PC-3 (cell line): ENCODE measurements around the gene FUT2. TPM values are rescaled to one million over a fixed set of nuclear protein-coding genes. Genes with fewer than 3 reads are reported as not detected.
A peak's percentile ranks its signal among the peaks of the same experiment; 100 is the strongest.
"Not testable (repeated sequence)": the region's sequence is repeated elsewhere in the genome, so short reads cannot be mapped to it uniquely, and the experiment has no call there.

ENCODE experiments used
- ATAC-seq: fragments of 200-7000 bp; cut with Tn5 transposase; 2 replicates; pipeline ENCODE4 v1.9.1; 2020; ENCODE audit warnings: mild to moderate bottlenecking, moderate library complexity
- BruUV-seq: library from RNA; stranded (reverse); fragments of 400-500 nt; replicated peaks from 2 replicates; lab custom pipeline; 2021; lab: Mats Ljungman, UMichigan
- CTCF ChIA-PET: fragments of 300-600 bp; sonication (Branson Sonifier 250); formaldehyde crosslinking; loops from one replicate; lab custom pipeline; 2022; ENCODE audit warnings: antibody characterized with exemption; lab: Charles Lee
- POLR2A ChIA-PET: fragments of 300-600 bp; sonication (Branson Sonifier 250); formaldehyde crosslinking; loops from one replicate; lab custom pipeline; 2022; ENCODE audit warnings: antibody characterized with exemption; ENCODE audit not compliant: unreplicated experiment; lab: Charles Lee
- DNase-seq: peaks from one replicate; pipeline ENCODE4 v3.0.0-alpha.2; 2015
- H2AFZ ChIP-seq: fragments of 300-600 bp; sonication (generic); 2 replicates; pipeline ENCODE4 v1.6.0; 2016; ENCODE audit warnings: antibody characterized with exemption, low read length
- H3F3A ChIP-seq: fragments of 300-600 bp; sonication (generic); one replicate; pipeline ENCODE4 v1.6.0; 2017; ENCODE audit warnings: antibody characterized with exemption, low read length, control low read depth, mild to moderate bottlenecking; ENCODE audit not compliant: unreplicated experiment
- H3K27ac ChIP-seq: fragments of 300-600 bp; sonication (generic); 2 replicates; pipeline ENCODE4 v1.5.1; 2016; ENCODE audit warnings: mild to moderate bottlenecking, low read length
- H3K27me3 ChIP-seq: fragments of 300-600 bp; sonication (generic); 2 replicates; pipeline ENCODE4 v1.6.1; 2016; ENCODE audit warnings: low read length, mixed read lengths
- H3K36me3 ChIP-seq: fragments of 300-600 bp; sonication (generic); 2 replicates; pipeline ENCODE4 v1.6.1; 2016; ENCODE audit warnings: low read depth, mixed run types, low read length, mixed read lengths
- H3K4me1 ChIP-seq: fragments of 300-600 bp; sonication (generic); 2 replicates; pipeline ENCODE4 v1.5.1; 2016; ENCODE audit warnings: low read length; ENCODE audit not compliant: insufficient read depth
- H3K4me2 ChIP-seq: fragments of 300-600 bp; sonication (generic); 2 replicates; pipeline ENCODE4 v1.6.0; 2016; ENCODE audit warnings: low read length
- H3K4me3 ChIP-seq: fragments of 300-600 bp; sonication (generic); 2 replicates; pipeline ENCODE4 v1.5.1; 2016; ENCODE audit warnings: mild to moderate bottlenecking, low read length, mixed read lengths
- H3K79me2 ChIP-seq: fragments of 300-600 bp; sonication (generic); 2 replicates; pipeline ENCODE4 v1.6.1; 2017; ENCODE audit warnings: low read length, mixed read lengths
- H3K9ac ChIP-seq: fragments of 300-600 bp; sonication (generic); 2 replicates; pipeline ENCODE4 v1.6.0; 2016; ENCODE audit warnings: mild to moderate bottlenecking, low read length
- H3K9me2 ChIP-seq: fragments of 300-600 bp; sonication (generic); replicated peaks from 2 replicates; pipeline ENCODE4 v1.6.1; 2016; ENCODE audit warnings: mixed run types, low read length, mixed read lengths
- H3K9me3 ChIP-seq: fragments of 300-600 bp; sonication (generic); 2 replicates; pipeline ENCODE4 v1.6.1; 2016; ENCODE audit warnings: low read length, mixed read lengths
- H4K20me1 ChIP-seq: fragments of 300-600 bp; sonication (generic); 2 replicates; pipeline ENCODE4 v1.6.1; 2016; ENCODE audit warnings: low read length, mixed read lengths
- CTCF ChIP-seq: fragments of 300-600 bp; sonication (generic); conservative IDR thresholded peaks from 2 replicates; pipeline ENCODE4 v1.5.1; 2017; ENCODE audit warnings: antibody characterized with exemption, low read depth, mild to moderate bottlenecking, low read length
- EZH2 ChIP-seq: fragments of 300-600 bp; sonication (generic); IDR thresholded peaks from one replicate; pipeline ENCODE4 v1.6.1; 2017; ENCODE audit warnings: antibody characterized with exemption, mild to moderate bottlenecking, low read length; ENCODE audit not compliant: unreplicated experiment
- EZH2phosphoT487 ChIP-seq: fragments of 300-600 bp; sonication (generic); IDR thresholded peaks from 2 replicates; pipeline ENCODE4 v1.6.1; 2018; ENCODE audit warnings: mild to moderate bottlenecking, antibody characterized with exemption, low read length, borderline replicate concordance
- intact Hi-C: fragments of 100-400 bp; cut with micrococcal nuclease; formaldehyde crosslinking; loops from 2 replicates; pipeline ENCODE4 v1.9.0; 2023
- total RNA-seq: library from RNA; depleted of rRNA; stranded (reverse); fragments of >200 nt; gene quantifications from 2 replicates; pipeline ENCODE4 v1.2.3, GENCODE V29; 2014

FUT2 gene
- total RNA-seq, 1 experiment from 2014 or later = 0.69 TPM

- no peaks in the 10 kb centered on the region for H3K36me3 ChIP-seq
- no peak overlapping the region for H2AFZ ChIP-seq
- ATAC-seq = no peak
- no peak overlapping the region for H3K4me3 ChIP-seq
- BruUV-seq = no TSS peak
- peak overlapping the region; percentile 34; the same call in 1 of the 2 replicates for H3K4me2 ChIP-seq
- no peaks in the 10 kb centered on the region for H4K20me1 ChIP-seq
- ChIA-PET POLR2A (no interaction called here), CTCF (no interaction called here)
- no peak for DNase-seq
- no peaks in the 10 kb centered on the region for H3F3A ChIP-seq
- no peaks in the 10 kb centered on the region for H3K27me3 ChIP-seq
- no peaks in the 10 kb centered on the region; the same call in 1 of the 2 replicates for H3K4me1 ChIP-seq
- no peak overlapping the region for H3K27ac ChIP-seq
- H3K79me2 ChIP-seq = peaks cover 9% of the 10 kb centered on the region
- intact Hi-C loops = no loop called here
- TF ChIP-seq EZH2phosphoT487 (no peak), CTCF (no peak), EZH2 (no peak)
- H3K9me3 ChIP-seq = no peaks in the 10 kb centered on the region
- H3K9ac ChIP-seq = no peak overlapping the region
- H3K9me2 ChIP-seq = no peaks in the 10 kb centered on the region
Measured at GRCh38 chr19:48716562-48717291, 21.0 kb downstream of the FUT2 start.

- H3K9ac ChIP-seq, H3K4me3 ChIP-seq, H2AFZ ChIP-seq, H3K9me3 ChIP-seq, BruUV-seq, H3K79me2 ChIP-seq, intact Hi-C loops, H3K27ac ChIP-seq, H3K4me2 ChIP-seq, POLR2A ChIA-PET, ATAC-seq, H3F3A ChIP-seq, H3K4me1 ChIP-seq, H4K20me1 ChIP-seq, CTCF ChIA-PET, DNase-seq, H3K9me2 ChIP-seq, H3K36me3 ChIP-seq, H3K27me3 ChIP-seq: not testable (repeated sequence)
Measured at GRCh38 chr19:48718106-48718505, 22.3 kb downstream of the FUT2 start.

GRCh38 chr19:48718711-48719231 lies 23.0 kb downstream of the FUT2 start:
- no peaks in the 10 kb centered on the region for H3K4me1 ChIP-seq
- ChIA-PET POLR2A (no interaction called here), CTCF (no interaction called here)
- no peaks in the 10 kb centered on the region for H3K36me3 ChIP-seq
- no peak overlapping the region for H3K4me2 ChIP-seq
- no peak overlapping the region for H3K27ac ChIP-seq
- TF ChIP-seq EZH2 = no peak
- TF ChIP-seq EZH2phosphoT487 = no peak
- no peaks in the 10 kb centered on the region for H3K27me3 ChIP-seq
- no peak for ATAC-seq
- DNase-seq = no peak
- H3K9me3 ChIP-seq = no peaks in the 10 kb centered on the region
- no peaks in the 10 kb centered on the region for H3F3A ChIP-seq
- no peaks in the 10 kb centered on the region for H3K9me2 ChIP-seq
- H3K4me3 ChIP-seq = no peak overlapping the region
- H3K9ac ChIP-seq = no peak overlapping the region
- intact Hi-C loops = no loop called here
- no TSS peak for BruUV-seq
- H4K20me1 ChIP-seq = no peaks in the 10 kb centered on the region
- H3K79me2 ChIP-seq = no peaks in the 10 kb centered on the region; the same call in 1 of the 2 replicates
- H2AFZ ChIP-seq = no peak overlapping the region
